ENCODE results near the gene FGGY. TPM values are rescaled to one million over a fixed set of nuclear protein-coding genes. Genes with fewer than 3 reads are reported as not detected.

Gene FGGY
- total RNA-seq, 1 experiment from 2014 or later, result 12.0 TPM

DNA sequence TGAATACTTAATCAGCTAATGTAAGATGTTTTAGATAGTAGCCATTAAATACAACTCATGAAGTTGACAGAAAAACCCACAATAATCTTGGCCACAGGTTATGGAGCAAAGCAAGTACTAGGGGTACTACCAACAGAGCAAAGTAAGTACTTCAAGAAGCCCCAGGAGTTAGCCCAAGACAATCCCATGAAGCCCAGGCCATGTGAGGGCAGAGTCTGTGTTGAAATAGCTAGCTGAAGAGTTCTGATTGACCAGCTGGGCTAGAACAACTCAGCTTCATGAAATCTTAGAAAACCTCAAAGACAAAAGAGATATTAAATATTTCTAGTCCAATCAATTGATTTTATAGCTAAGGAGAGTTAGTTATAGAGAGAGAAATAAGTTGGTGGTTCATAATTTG lies 304.9 kb downstream of the FGGY start (continued):
- TF ChIP-seq KAT7 (CRISPR knock-in tag; IDR thresholded peaks at IDR 0.05; ENCODE audit: borderline replicate concordance), result no peak
- TF ChIP-seq RELA (CRISPR knock-in tag; IDR thresholded peaks at IDR 0.05; ENCODE audit: borderline replicate concordance), result no peak
- no peak for TF ChIP-seq RORB (CRISPR knock-in tag; IDR thresholded peaks at IDR 0.05)
- TF ChIP-seq, protein P1, sequence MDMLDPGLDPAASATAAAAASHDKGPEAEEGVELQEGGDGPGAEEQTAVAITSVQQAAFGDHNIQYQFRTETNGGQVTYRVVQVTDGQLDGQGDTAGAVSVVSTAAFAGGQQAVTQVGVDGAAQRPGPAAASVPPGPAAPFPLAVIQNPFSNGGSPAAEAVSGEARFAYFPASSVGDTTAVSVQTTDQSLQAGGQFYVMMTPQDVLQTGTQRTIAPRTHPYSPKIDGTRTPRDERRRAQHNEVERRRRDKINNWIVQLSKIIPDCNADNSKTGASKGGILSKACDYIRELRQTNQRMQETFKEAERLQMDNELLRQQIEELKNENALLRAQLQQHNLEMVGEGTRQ (CRISPR knock-in tag; IDR thresholded peaks at IDR 0.05), result no peak
- no peak for TF ChIP-seq GRHL2 (CRISPR knock-in tag; IDR thresholded peaks at IDR 0.05; ENCODE audit: insufficient replicate concordance, severe bottlenecking)
- no peak for TF ChIP-seq ZNF396 (CRISPR knock-in tag; IDR thresholded peaks at IDR 0.05; ENCODE audit: borderline replicate concordance)
- TF ChIP-seq, protein P2, sequence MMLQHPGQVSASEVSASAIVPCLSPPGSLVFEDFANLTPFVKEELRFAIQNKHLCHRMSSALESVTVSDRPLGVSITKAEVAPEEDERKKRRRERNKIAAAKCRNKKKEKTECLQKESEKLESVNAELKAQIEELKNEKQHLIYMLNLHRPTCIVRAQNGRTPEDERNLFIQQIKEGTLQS (CRISPR knock-in tag; conservative IDR thresholded peaks at IDR 0.05), result no peak
- no peak for TF ChIP-seq SP1 (CRISPR knock-in tag; conservative IDR thresholded peaks at IDR 0.05)
- no peak for TF ChIP-seq ZNF219 (CRISPR knock-in tag; IDR thresholded peaks at IDR 0.05; ENCODE audit: borderline replicate concordance)
- TF ChIP-seq, protein P3, sequence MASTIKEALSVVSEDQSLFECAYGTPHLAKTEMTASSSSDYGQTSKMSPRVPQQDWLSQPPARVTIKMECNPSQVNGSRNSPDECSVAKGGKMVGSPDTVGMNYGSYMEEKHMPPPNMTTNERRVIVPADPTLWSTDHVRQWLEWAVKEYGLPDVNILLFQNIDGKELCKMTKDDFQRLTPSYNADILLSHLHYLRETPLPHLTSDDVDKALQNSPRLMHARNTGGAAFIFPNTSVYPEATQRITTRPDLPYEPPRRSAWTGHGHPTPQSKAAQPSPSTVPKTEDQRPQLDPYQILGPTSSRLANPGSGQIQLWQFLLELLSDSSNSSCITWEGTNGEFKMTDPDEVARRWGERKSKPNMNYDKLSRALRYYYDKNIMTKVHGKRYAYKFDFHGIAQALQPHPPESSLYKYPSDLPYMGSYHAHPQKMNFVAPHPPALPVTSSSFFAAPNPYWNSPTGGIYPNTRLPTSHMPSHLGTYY (CRISPR knock-in tag; IDR thresholded peaks at IDR 0.05), result no peak
- TF ChIP-seq, protein P4, sequence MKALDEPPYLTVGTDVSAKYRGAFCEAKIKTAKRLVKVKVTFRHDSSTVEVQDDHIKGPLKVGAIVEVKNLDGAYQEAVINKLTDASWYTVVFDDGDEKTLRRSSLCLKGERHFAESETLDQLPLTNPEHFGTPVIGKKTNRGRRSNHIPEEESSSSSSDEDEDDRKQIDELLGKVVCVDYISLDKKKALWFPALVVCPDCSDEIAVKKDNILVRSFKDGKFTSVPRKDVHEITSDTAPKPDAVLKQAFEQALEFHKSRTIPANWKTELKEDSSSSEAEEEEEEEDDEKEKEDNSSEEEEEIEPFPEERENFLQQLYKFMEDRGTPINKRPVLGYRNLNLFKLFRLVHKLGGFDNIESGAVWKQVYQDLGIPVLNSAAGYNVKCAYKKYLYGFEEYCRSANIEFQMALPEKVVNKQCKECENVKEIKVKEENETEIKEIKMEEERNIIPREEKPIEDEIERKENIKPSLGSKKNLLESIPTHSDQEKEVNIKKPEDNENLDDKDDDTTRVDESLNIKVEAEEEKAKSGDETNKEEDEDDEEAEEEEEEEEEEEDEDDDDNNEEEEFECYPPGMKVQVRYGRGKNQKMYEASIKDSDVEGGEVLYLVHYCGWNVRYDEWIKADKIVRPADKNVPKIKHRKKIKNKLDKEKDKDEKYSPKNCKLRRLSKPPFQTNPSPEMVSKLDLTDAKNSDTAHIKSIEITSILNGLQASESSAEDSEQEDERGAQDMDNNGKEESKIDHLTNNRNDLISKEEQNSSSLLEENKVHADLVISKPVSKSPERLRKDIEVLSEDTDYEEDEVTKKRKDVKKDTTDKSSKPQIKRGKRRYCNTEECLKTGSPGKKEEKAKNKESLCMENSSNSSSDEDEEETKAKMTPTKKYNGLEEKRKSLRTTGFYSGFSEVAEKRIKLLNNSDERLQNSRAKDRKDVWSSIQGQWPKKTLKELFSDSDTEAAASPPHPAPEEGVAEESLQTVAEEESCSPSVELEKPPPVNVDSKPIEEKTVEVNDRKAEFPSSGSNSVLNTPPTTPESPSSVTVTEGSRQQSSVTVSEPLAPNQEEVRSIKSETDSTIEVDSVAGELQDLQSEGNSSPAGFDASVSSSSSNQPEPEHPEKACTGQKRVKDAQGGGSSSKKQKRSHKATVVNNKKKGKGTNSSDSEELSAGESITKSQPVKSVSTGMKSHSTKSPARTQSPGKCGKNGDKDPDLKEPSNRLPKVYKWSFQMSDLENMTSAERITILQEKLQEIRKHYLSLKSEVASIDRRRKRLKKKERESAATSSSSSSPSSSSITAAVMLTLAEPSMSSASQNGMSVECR (CRISPR knock-in tag; IDR thresholded peaks at IDR 0.05; ENCODE audit: borderline replicate concordance), result no peak
- TF ChIP-seq OVOL2 (CRISPR knock-in tag; IDR thresholded peaks at IDR 0.05; ENCODE audit: borderline replicate concordance), result no peak
- TF ChIP-seq ZNF671 (CRISPR knock-in tag; IDR thresholded peaks at IDR 0.05), result no peak

DNA sequence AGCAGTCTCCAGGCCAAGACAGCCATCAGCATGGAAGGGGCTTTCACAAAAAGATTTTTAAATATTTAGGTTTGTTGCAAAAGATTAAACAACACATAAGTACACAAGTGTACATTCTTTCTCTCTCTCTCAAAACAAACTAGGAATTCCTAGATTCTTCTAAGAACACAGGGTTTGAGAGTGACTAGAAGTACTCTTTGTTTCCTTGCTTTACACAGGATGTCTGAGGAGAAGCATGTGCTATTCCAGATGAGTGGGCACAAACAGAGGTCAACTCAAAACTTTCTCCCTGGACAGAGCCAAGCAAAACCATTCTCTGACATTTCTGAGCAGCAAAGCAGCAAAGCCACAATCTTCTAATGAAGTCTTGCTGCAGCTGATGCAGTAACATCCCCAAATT lies 307.3 kb downstream of the FGGY start:
- H3K27ac Mint-ChIP-seq, result no peak overlapping the region
- TF ChIP-seq, protein P5, sequence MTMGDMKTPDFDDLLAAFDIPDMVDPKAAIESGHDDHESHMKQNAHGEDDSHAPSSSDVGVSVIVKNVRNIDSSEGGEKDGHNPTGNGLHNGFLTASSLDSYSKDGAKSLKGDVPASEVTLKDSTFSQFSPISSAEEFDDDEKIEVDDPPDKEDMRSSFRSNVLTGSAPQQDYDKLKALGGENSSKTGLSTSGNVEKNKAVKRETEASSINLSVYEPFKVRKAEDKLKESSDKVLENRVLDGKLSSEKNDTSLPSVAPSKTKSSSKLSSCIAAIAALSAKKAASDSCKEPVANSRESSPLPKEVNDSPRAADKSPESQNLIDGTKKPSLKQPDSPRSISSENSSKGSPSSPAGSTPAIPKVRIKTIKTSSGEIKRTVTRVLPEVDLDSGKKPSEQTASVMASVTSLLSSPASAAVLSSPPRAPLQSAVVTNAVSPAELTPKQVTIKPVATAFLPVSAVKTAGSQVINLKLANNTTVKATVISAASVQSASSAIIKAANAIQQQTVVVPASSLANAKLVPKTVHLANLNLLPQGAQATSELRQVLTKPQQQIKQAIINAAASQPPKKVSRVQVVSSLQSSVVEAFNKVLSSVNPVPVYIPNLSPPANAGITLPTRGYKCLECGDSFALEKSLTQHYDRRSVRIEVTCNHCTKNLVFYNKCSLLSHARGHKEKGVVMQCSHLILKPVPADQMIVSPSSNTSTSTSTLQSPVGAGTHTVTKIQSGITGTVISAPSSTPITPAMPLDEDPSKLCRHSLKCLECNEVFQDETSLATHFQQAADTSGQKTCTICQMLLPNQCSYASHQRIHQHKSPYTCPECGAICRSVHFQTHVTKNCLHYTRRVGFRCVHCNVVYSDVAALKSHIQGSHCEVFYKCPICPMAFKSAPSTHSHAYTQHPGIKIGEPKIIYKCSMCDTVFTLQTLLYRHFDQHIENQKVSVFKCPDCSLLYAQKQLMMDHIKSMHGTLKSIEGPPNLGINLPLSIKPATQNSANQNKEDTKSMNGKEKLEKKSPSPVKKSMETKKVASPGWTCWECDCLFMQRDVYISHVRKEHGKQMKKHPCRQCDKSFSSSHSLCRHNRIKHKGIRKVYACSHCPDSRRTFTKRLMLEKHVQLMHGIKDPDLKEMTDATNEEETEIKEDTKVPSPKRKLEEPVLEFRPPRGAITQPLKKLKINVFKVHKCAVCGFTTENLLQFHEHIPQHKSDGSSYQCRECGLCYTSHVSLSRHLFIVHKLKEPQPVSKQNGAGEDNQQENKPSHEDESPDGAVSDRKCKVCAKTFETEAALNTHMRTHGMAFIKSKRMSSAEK (CRISPR knock-in tag; IDR thresholded peaks at IDR 0.05; ENCODE audit: borderline replicate concordance), result no peak
- TF ChIP-seq MYBL2 (CRISPR knock-in tag; IDR thresholded peaks at IDR 0.05), result no peak
- no peak for TF ChIP-seq TP53 (CRISPR knock-in tag; IDR thresholded peaks at IDR 0.05)
- TF ChIP-seq, protein P6, sequence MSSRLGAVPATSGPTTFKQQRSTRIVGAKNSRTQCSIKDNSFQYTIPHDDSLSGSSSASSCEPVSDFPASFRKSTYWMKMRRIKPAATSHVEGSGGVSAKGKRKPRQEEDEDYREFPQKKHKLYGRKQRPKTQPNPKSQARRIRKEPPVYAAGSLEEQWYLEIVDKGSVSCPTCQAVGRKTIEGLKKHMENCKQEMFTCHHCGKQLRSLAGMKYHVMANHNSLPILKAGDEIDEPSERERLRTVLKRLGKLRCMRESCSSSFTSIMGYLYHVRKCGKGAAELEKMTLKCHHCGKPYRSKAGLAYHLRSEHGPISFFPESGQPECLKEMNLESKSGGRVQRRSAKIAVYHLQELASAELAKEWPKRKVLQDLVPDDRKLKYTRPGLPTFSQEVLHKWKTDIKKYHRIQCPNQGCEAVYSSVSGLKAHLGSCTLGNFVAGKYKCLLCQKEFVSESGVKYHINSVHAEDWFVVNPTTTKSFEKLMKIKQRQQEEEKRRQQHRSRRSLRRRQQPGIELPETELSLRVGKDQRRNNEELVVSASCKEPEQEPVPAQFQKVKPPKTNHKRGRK (CRISPR knock-in tag; IDR thresholded peaks at IDR 0.05; ENCODE audit: borderline replicate concordance), result no peak
- TF ChIP-seq, protein P7, sequence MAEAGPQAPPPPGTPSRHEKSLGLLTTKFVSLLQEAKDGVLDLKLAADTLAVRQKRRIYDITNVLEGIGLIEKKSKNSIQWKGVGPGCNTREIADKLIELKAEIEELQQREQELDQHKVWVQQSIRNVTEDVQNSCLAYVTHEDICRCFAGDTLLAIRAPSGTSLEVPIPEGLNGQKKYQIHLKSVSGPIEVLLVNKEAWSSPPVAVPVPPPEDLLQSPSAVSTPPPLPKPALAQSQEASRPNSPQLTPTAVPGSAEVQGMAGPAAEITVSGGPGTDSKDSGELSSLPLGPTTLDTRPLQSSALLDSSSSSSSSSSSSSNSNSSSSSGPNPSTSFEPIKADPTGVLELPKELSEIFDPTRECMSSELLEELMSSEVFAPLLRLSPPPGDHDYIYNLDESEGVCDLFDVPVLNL (CRISPR knock-in tag; IDR thresholded peaks at IDR 0.05; ENCODE audit: borderline replicate concordance, low read depth), result no peak
- TF ChIP-seq, protein P8, sequence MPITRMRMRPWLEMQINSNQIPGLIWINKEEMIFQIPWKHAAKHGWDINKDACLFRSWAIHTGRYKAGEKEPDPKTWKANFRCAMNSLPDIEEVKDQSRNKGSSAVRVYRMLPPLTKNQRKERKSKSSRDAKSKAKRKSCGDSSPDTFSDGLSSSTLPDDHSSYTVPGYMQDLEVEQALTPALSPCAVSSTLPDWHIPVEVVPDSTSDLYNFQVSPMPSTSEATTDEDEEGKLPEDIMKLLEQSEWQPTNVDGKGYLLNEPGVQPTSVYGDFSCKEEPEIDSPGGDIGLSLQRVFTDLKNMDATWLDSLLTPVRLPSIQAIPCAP (CRISPR knock-in tag; IDR thresholded peaks at IDR 0.05), result no peak

More for the DNA sequence above, 307.3 kb downstream of the FGGY start:
- CTCF ChIA-PET, result no interaction called here
- Mint-ChIP-seq H3K36me3 (peaks cover 12% of the 10 kb centered on the region), H3K9me3 (peaks cover 11% of the 10 kb centered on the region), H3K4me3 (no peak overlapping the region), H3K27me3 (ENCODE audit: low read depth) (no peaks in the 10 kb centered on the region), H3K4me1 (peaks cover 11% of the 10 kb centered on the region)
- ATAC-seq, result no peak
- DNase-seq (ENCODE audit: low spot score), result no peak
- POLR2A ChIA-PET, result no interaction called here

All from WTC11 (cell line).